Endothelial cell of umbilical vein (primary cell): ENCODE measurements around the gene SIAE. TPM values are rescaled to one million over a fixed set of nuclear protein-coding genes. Genes with fewer than 3 reads are reported as not detected.

Experiments
- BruUV-seq: library from RNA; stranded (reverse); fragments of 400-500 nt; replicated peaks from 2 replicates; lab custom pipeline; 2021; lab: Mats Ljungman, UMichigan
- CTCF ChIA-PET: fragments of 300-600, 350-600 bp; sonication (Branson Sonifier 250); formaldehyde crosslinking; loops from one replicate; lab custom pipeline; 2021; ENCODE audit warnings: antibody characterized with exemption, inconsistent platforms; lab: Charles Lee
- POLR2A ChIA-PET: fragments of 300-600, 350-600 bp; sonication (Branson Sonifier 250); formaldehyde crosslinking; loops from one replicate; lab custom pipeline; 2021; ENCODE audit warnings: antibody characterized with exemption, inconsistent platforms; lab: Charles Lee
- DNase-seq: peaks from one replicate; pipeline ENCODE4 v3.0.0-alpha.2; 2011; ENCODE audit warnings: low read depth, low spot score
- FAIRE-seq: peaks from 2 replicates; lab custom pipeline; 2011; peaks lifted over from hg19 to GRCh38; lab: Jason Lieb, UNC
- H2AFZ ChIP-seq: 2 replicates; pipeline ENCODE4 v1.6.0; 2012; ENCODE audit warnings: low read depth, low read length, control low read depth, inconsistent platforms
- H3K27ac ChIP-seq: 2 replicates; pipeline ENCODE4 v1.5.1; 2011; ENCODE audit warnings: low read depth, mild to moderate bottlenecking, control low read depth, low read length, moderate library complexity; ENCODE audit not compliant: insufficient read depth
- H3K27me3 ChIP-seq, 2 experiments: 2 replicates each; pipeline versions ENCODE4 v1.6.0 to v1.6.1; 2011; ENCODE audit warnings: low read length in 2 of 2, mixed read lengths in 1 of 2; ENCODE audit not compliant: control insufficient read depth in 2 of 2, insufficient read depth in 2 of 2
- H3K36me3 ChIP-seq, 2 experiments: 2 replicates in 1 of 2; 3 replicates in 1 of 2; pipeline ENCODE4 v1.5.1; 2011; ENCODE audit warnings: low read length in 2 of 2, mild to moderate bottlenecking in 1 of 2, moderate library complexity in 1 of 2; ENCODE audit not compliant: control insufficient read depth in 2 of 2, insufficient read depth in 2 of 2; ENCODE audit errors: extremely low read depth in 1 of 2
- H3K4me1 ChIP-seq: 3 replicates; pipeline ENCODE4 v1.5.1; 2011; ENCODE audit warnings: mild to moderate bottlenecking, low read length; ENCODE audit not compliant: control insufficient read depth, insufficient read depth; ENCODE audit errors: extremely low read depth
- H3K4me2 ChIP-seq: 2 replicates; pipeline ENCODE4 v1.6.1; 2011; ENCODE audit warnings: low read length, control low read depth, mixed read lengths; ENCODE audit not compliant: insufficient read depth
- H3K4me3 ChIP-seq, 3 experiments: fragments of 200-600 bp in 1 of 3; sonication (generic), shearing (Covaris generic) in 1 of 3; replicated peaks in 1 of 3; 2 replicates each; pipeline ENCODE4 v1.5.1; 2011 to 2016; ENCODE audit warnings: control low read depth in 3 of 3, low read length in 3 of 3, mild to moderate bottlenecking in 2 of 3, inconsistent platforms in 1 of 3, low read depth in 1 of 3, moderate library complexity in 1 of 3; ENCODE audit not compliant: insufficient read depth in 1 of 3
- H3K79me2 ChIP-seq: 2 replicates; pipeline ENCODE4 v1.6.0; 2012; ENCODE audit warnings: low read length, inconsistent platforms; ENCODE audit not compliant: control insufficient read depth, insufficient read depth
- H3K9ac ChIP-seq: replicated peaks from 2 replicates; pipeline ENCODE3; 2011; ENCODE audit warnings: low read length, control low read depth; ENCODE audit not compliant: insufficient read depth; ENCODE audit errors: extremely low read depth
- H3K9me1 ChIP-seq: replicated peaks from 3 replicates; pipeline ENCODE4 v1.6.0; 2011; ENCODE audit warnings: mild to moderate bottlenecking, low read length; ENCODE audit not compliant: control insufficient read depth, insufficient read depth; ENCODE audit errors: extremely low read depth
- H3K9me3 ChIP-seq: replicated peaks from 2 replicates; pipeline ENCODE4 v1.5.1; 2012; ENCODE audit warnings: low read length, inconsistent platforms; ENCODE audit not compliant: control insufficient read depth, insufficient read depth
- H4K20me1 ChIP-seq: replicated peaks from 2 replicates; pipeline ENCODE3; 2011; ENCODE audit warnings: mild to moderate bottlenecking, low read length; ENCODE audit not compliant: control insufficient read depth, insufficient read depth; ENCODE audit errors: extremely low read depth
- CTCF ChIP-seq, 2 donors: IDR thresholded peaks; 1 replicate in 1 of 2; 2 replicates in 1 of 2; pipeline ENCODE4 v1.5.1; 2011; ENCODE audit warnings: low read length in 2 of 2, mild to moderate bottlenecking in 2 of 2, moderate library complexity in 2 of 2, control low read depth in 1 of 2, inconsistent platforms in 1 of 2, low read depth in 1 of 2; ENCODE audit not compliant: insufficient read depth in 1 of 2; ENCODE audit errors: extremely low read depth in 1 of 2
- EZH2 ChIP-seq: IDR thresholded peaks from 2 replicates; pipeline ENCODE4 v1.6.1; 2012; ENCODE audit warnings: borderline replicate concordance, low read depth, mild to moderate bottlenecking, moderate library complexity, low read length, inconsistent platforms; ENCODE audit not compliant: severe bottlenecking
- MAX ChIP-seq: IDR thresholded peaks from 2 replicates; pipeline ENCODE4 v1.6.1; 2011; ENCODE audit not compliant: insufficient read depth, insufficient read length
- MYC ChIP-seq: IDR thresholded peaks from one replicate; pipeline ENCODE4 v1.6.1; 2011; ENCODE audit warnings: mild to moderate bottlenecking, low read depth, low read length
- POLR2A ChIP-seq: IDR thresholded peaks from 2 replicates; pipeline ENCODE4 v1.6.1; 2012; ENCODE audit warnings: low read depth, mild to moderate bottlenecking, control low read depth, low read length
- dilution Hi-C: fragments of 300-500 bp; cut with MboI; formaldehyde crosslinking; loops from one replicate; pipeline ENCODE4 v1.15.0; 2019; ENCODE audit warnings: low sequenced_read_pairs; ENCODE audit not compliant: extremely low pct_ligation_motif_present
- intact Hi-C: fragments of 100-400 bp; cut with micrococcal nuclease; formaldehyde crosslinking; loops from one replicate; pipeline ENCODE4 v1.10.0; 2022
- polyA plus RNA-seq, 4 experiments: library from polyadenylated mRNA; depleted of rRNA in 3 of 4; stranded (reverse) in 3 of 4; unstranded in 1 of 4; fragments of >200 nt; gene quantifications; 2 replicates each; pipeline versions ENCODE4 v1.2.1 to v1.2.3, GENCODE V29; 2011 to 2012; ENCODE audit warnings: missing spikeins in 1 of 4
- total RNA-seq: library from RNA; stranded (reverse); gene quantifications from 2 replicates; pipeline ENCODE4 v1.2.3, GENCODE V29; 2021

The SIAE gene
- total and polyA plus RNA-seq, 2 donors (not counting 3 experiments of a cell fraction or from before 2014, with no cell fraction given) = 16.9 to 23.9 TPM

- Histone ChIP-seq H3K36me3 (no peaks in the 10 kb centered on the region), H3K9me1 (no peaks in the 10 kb centered on the region), H3K4me2 (no peak overlapping the region), H3K9ac (no peak overlapping the region), H3K9me3 (no peaks in the 10 kb centered on the region), H3K4me1 (no peaks in the 10 kb centered on the region), H3K4me3 (no peak overlapping the region), H3K27me3 (peaks cover 3 to 18% of the 10 kb centered on the region in 2 experiments), H3K79me2 (no peaks in the 10 kb centered on the region), H3K27ac (no peak overlapping the region), H2AFZ (no peak overlapping the region), H4K20me1 (no peaks in the 10 kb centered on the region)
- dilution Hi-C loops (no loop called here), intact Hi-C loops (no loop called here)
- ChIA-PET POLR2A (no interaction called here), CTCF (interaction anchor here (1.2 to 1.4 kb wide), 2 partner anchors 16 to 18 kb away, joined by 3 read pairs; no protein-coding TSS in a partner anchor)
- FAIRE-seq (no peak), DNase-seq (no peak)
- no TSS peak for BruUV-seq
- TF ChIP-seq CTCF (IDR thresholded peaks at IDR 0.05; ENCODE audit: extremely low read depth in 1 of 2, insufficient read depth in 1 of 2, low read depth in 1 of 2, low read length in 2 of 2) (no peak), MAX (no peak), MYC (no peak), POLR2A (no peak), EZH2 (no peak)
Measured at GRCh38 chr11:124602193-124602592, 71.3 kb downstream of the SIAE start.
